H9 (cell line): ENCODE measurements around the gene STRIP1. TPM values are rescaled to one million over a fixed set of nuclear protein-coding genes. Genes with fewer than 3 reads are reported as not detected.

Experiments used
- DNase-seq: peaks from one replicate; pipeline ENCODE4 v3.0.0-alpha.2; 2017
- H2AFZ ChIP-seq: one replicate; pipeline ENCODE4 v1.6.1; 2013; ENCODE audit warnings: mild to moderate bottlenecking, low read length, control low read depth, moderate library complexity
- H2AK5ac ChIP-seq: 2 replicates; pipeline ENCODE4 v1.6.1; 2013; ENCODE audit warnings: low read length, control low read depth, mixed read lengths; ENCODE audit not compliant: insufficient read length
- H2BK120ac ChIP-seq: one replicate; pipeline ENCODE4 v1.6.1; 2013; ENCODE audit warnings: low read depth, mild to moderate bottlenecking, low read length, control low read depth, inconsistent platforms; ENCODE audit not compliant: poor library complexity, severe bottlenecking
- H2BK12ac ChIP-seq: 2 replicates; pipeline ENCODE4 v1.6.1; 2013; ENCODE audit warnings: low read length, control low read depth, mixed read lengths, low read depth; ENCODE audit not compliant: insufficient read length
- H2BK15ac ChIP-seq: 2 replicates; pipeline ENCODE4 v1.6.1; 2013; ENCODE audit warnings: low read depth, low read length, control low read depth
- H2BK20ac ChIP-seq: one replicate; pipeline ENCODE4 v1.6.1; 2013; ENCODE audit warnings: low read depth, mild to moderate bottlenecking, low read length, control low read depth, inconsistent platforms; ENCODE audit not compliant: poor library complexity, severe bottlenecking
- H2BK5ac ChIP-seq: 2 replicates; pipeline ENCODE4 v1.6.1; 2013; ENCODE audit warnings: low read length, control low read depth, mixed read lengths; ENCODE audit not compliant: insufficient read length
- H3K14ac ChIP-seq: 2 replicates; pipeline ENCODE4 v1.6.1; 2013; ENCODE audit warnings: low read length, control low read depth; ENCODE audit not compliant: insufficient read depth
- H3K18ac ChIP-seq: 2 replicates; pipeline ENCODE4 v1.6.1; 2013; ENCODE audit warnings: low read depth, mild to moderate bottlenecking, mixed read lengths, low read length, control low read depth; ENCODE audit not compliant: insufficient read length
- H3K23ac ChIP-seq: 2 replicates; pipeline ENCODE4 v1.6.1; 2013; ENCODE audit warnings: low read length, control low read depth, mixed read lengths, low read depth; ENCODE audit not compliant: insufficient read length
- H3K23me2 ChIP-seq: 2 replicates; pipeline ENCODE4 v1.6.1; 2013; ENCODE audit warnings: low read depth, mild to moderate bottlenecking, mixed read lengths, low read length, control low read depth; ENCODE audit not compliant: insufficient read length, poor library complexity, severe bottlenecking
- H3K27ac ChIP-seq: 2 replicates; pipeline ENCODE4 v1.5.1; 2013; ENCODE audit warnings: low read length, control low read depth, mixed read lengths, low read depth; ENCODE audit not compliant: insufficient read length
- H3K27me3 ChIP-seq: 2 replicates; pipeline ENCODE4 v1.6.1; 2013; ENCODE audit warnings: low read length, control low read depth, inconsistent platforms; ENCODE audit not compliant: insufficient read depth
- H3K4ac ChIP-seq: 2 replicates; pipeline ENCODE4 v1.6.1; 2013; ENCODE audit warnings: low read depth, mild to moderate bottlenecking, control low read depth, inconsistent platforms, low read length, moderate library complexity
- H3K4me1 ChIP-seq: 2 replicates; pipeline ENCODE4 v1.6.1; 2013; ENCODE audit warnings: low read length, control low read depth, inconsistent platforms; ENCODE audit not compliant: insufficient read depth
- H3K4me2 ChIP-seq: 2 replicates; pipeline ENCODE4 v1.6.1; 2013; ENCODE audit warnings: low read length, control low read depth, mixed read lengths; ENCODE audit not compliant: insufficient read length, insufficient read depth
- H3K56ac ChIP-seq: 2 replicates; pipeline ENCODE4 v1.6.1; 2013; ENCODE audit warnings: low read depth, mild to moderate bottlenecking, mixed read lengths, low read length, control low read depth; ENCODE audit not compliant: insufficient read length
- H3K79me1 ChIP-seq: 2 replicates; pipeline ENCODE4 v1.6.1; 2013; ENCODE audit warnings: low read depth, mild to moderate bottlenecking, moderate library complexity, low read length, control low read depth, inconsistent platforms; ENCODE audit not compliant: insufficient read depth, poor library complexity, severe bottlenecking
- H3K79me2 ChIP-seq: 2 replicates; pipeline ENCODE4 v1.6.1; 2013; ENCODE audit warnings: low read length, control low read depth, inconsistent platforms; ENCODE audit not compliant: insufficient read depth
- H3K9ac ChIP-seq: 2 replicates; pipeline ENCODE4 v1.6.1; 2013; ENCODE audit warnings: low read length, control low read depth, mixed read lengths; ENCODE audit not compliant: insufficient read length; ENCODE audit errors: extremely low read depth
- H3K9me3 ChIP-seq: one replicate; pipeline ENCODE4 v1.6.1; 2013; ENCODE audit warnings: low read depth, low read length, inconsistent platforms; ENCODE audit not compliant: control insufficient read depth
- H3T11ph ChIP-seq: one replicate; pipeline ENCODE4 v1.6.1; 2013; ENCODE audit warnings: mild to moderate bottlenecking, low read length, control low read depth, inconsistent platforms
- H4K20me1 ChIP-seq: one replicate; pipeline ENCODE4 v1.6.1; 2013; ENCODE audit not compliant: control insufficient read depth, insufficient read length, insufficient read depth
- H4K5ac ChIP-seq: 2 replicates; pipeline ENCODE4 v1.6.1; 2013; ENCODE audit warnings: low read depth, mild to moderate bottlenecking, mixed read lengths, low read length, control low read depth; ENCODE audit not compliant: insufficient read length
- H4K8ac ChIP-seq: replicated peaks from 2 replicates; pipeline ENCODE4 v1.6.1; 2013; ENCODE audit warnings: low read length, control low read depth, mixed read lengths, low read depth; ENCODE audit not compliant: insufficient read length
- H4K91ac ChIP-seq: 2 replicates; pipeline ENCODE4 v1.6.1; 2013; ENCODE audit warnings: low read depth, mild to moderate bottlenecking, moderate library complexity, mixed read lengths, low read length, control low read depth; ENCODE audit not compliant: insufficient read length
- H3K27ac Mint-ChIP-seq, 3 experiments: 2 replicates in 2 of 3; 3 replicates in 1 of 3; pipeline ENCODE4 v1.8.0; 2020 to 2021; ENCODE audit warnings: mixed read lengths in 3 of 3, mild to moderate bottlenecking in 1 of 3, moderate library complexity in 1 of 3
- H3K27me3 Mint-ChIP-seq: 2 replicates; pipeline ENCODE4 v1.8.0; 2021; ENCODE audit warnings: low read depth, mild to moderate bottlenecking, moderate library complexity, mixed read lengths
- H3K36me3 Mint-ChIP-seq, 3 experiments: 2 replicates in 2 of 3; 3 replicates in 1 of 3; pipeline ENCODE4 v1.8.0; 2020 to 2021; ENCODE audit warnings: low read depth in 3 of 3, mixed read lengths in 3 of 3; ENCODE audit not compliant: insufficient read depth in 1 of 3
- H3K4me1 Mint-ChIP-seq, 2 experiments: 2 replicates each; pipeline ENCODE4 v1.8.0; 2020; ENCODE audit warnings: mixed read lengths in 2 of 2
- H3K4me3 Mint-ChIP-seq, 2 experiments: 2 replicates in 1 of 2; 3 replicates in 1 of 2; pipeline ENCODE4 v1.8.0; 2020 to 2021; ENCODE audit warnings: mild to moderate bottlenecking in 2 of 2, mixed read lengths in 2 of 2, moderate library complexity in 1 of 2
- H3K9me3 Mint-ChIP-seq, 2 experiments: 2 replicates in 1 of 2; 3 replicates in 1 of 2; pipeline ENCODE4 v1.8.0; 2020; ENCODE audit warnings: mild to moderate bottlenecking in 2 of 2, mixed read lengths in 2 of 2, moderate library complexity in 1 of 2
- WGBS: extraction: QIAGEN DNeasy Blood & Tissue Kit; methylation state at CpG from one replicate; pipeline ENCODE4 v1.1.7; 2013; ENCODE audit warnings: missing lambda C conversion rate, low lambda C conversion rate, mixed read lengths; ENCODE audit not compliant: insufficient read length; ENCODE audit errors: extremely low coverage; 5-methylcytosine and 5-hydroxymethylcytosine counted together
- total RNA-seq: library from RNA; stranded (reverse); gene quantifications from 2 replicates; pipeline ENCODE4 v1.2.1, GENCODE V29; 2021
- TF ChIP-seq, protein P1 (sequence below): fragments of 200-600 bp; sonication (generic); conservative IDR thresholded peaks from 3 replicates; pipeline ENCODE4 v1.8.0; 2021; ENCODE audit warnings: antibody characterized with exemption, mild to moderate bottlenecking

The STRIP1 gene
- total RNA-seq, 1 experiment from 2014 or later, result 43.6 TPM

DNA sequence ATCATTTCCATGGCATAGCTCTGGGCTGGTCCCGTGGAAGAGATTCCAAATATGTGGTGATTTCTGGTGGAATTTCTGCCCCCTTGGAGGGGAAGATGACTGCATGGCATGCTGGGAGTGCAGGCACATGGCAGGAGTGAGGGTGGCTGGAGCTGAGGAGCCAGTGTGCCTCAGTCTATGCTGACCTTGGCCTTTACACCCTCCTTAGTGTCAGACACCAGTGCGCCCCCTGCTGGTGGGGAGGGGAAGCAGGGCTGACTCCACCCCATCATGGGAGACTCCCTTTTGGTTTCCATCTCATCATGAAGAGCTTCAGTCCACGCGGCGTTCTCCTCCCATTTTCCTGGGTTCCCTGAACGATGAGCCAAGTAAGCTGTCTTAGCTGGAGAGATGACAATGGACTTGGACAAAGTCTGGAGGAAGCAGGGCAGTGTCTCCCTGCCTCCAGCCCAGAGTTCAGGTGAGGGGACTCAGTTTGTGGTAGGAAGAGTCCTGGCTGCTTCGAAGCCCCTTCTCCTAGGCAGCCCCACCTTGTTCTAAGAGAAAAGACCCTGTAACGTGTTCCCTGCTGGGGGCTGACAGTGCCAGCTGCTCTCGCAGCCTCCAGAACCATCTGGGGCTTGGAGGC, 25.7 kb downstream of the STRIP1 start:
- Histone ChIP-seq H3K79me1 (no peaks in the 10 kb centered on the region), H4K91ac (no peak overlapping the region), H3K4me1 (no peaks in the 10 kb centered on the region), H3K23ac (no peak overlapping the region), H3K4ac (no peak overlapping the region), H4K5ac (no peak overlapping the region), H3K18ac (no peak overlapping the region), H3K9ac (no peak overlapping the region), H2BK12ac (no peak overlapping the region), H2BK15ac (no peak overlapping the region), H2BK120ac (no peak overlapping the region), H2AFZ (no peak overlapping the region), H4K20me1 (no peaks in the 10 kb centered on the region), H2BK5ac (no peak overlapping the region), H3K9me3 (no peaks in the 10 kb centered on the region), H3K27ac (no peak overlapping the region), H3K14ac (no peak overlapping the region), H3K4me2 (no peak overlapping the region), H3K56ac (no peak overlapping the region), H2BK20ac (no peak overlapping the region), H3T11ph (no peak overlapping the region), H3K27me3 (no peaks in the 10 kb centered on the region), H3K23me2 (no peaks in the 10 kb centered on the region), H4K8ac (no peak overlapping the region), H3K79me2 (no peaks in the 10 kb centered on the region), H2AK5ac (no peak overlapping the region)
- H3K4me1 Mint-ChIP-seq, result no peaks in the 10 kb centered on the region
- TF ChIP-seq, protein P1, sequence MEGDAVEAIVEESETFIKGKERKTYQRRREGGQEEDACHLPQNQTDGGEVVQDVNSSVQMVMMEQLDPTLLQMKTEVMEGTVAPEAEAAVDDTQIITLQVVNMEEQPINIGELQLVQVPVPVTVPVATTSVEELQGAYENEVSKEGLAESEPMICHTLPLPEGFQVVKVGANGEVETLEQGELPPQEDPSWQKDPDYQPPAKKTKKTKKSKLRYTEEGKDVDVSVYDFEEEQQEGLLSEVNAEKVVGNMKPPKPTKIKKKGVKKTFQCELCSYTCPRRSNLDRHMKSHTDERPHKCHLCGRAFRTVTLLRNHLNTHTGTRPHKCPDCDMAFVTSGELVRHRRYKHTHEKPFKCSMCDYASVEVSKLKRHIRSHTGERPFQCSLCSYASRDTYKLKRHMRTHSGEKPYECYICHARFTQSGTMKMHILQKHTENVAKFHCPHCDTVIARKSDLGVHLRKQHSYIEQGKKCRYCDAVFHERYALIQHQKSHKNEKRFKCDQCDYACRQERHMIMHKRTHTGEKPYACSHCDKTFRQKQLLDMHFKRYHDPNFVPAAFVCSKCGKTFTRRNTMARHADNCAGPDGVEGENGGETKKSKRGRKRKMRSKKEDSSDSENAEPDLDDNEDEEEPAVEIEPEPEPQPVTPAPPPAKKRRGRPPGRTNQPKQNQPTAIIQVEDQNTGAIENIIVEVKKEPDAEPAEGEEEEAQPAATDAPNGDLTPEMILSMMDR, result peak; percentile 91
- H3K9me3 Mint-ChIP-seq, result no peaks in the 10 kb centered on the region
- DNase-seq, result peak; percentile 77
- no peak overlapping the region for H3K27ac Mint-ChIP-seq
- no CpG with 5 or more reads among the region's 9 CpGs for WGBS
- peaks cover 27 to 51% (median 49%) of the 10 kb centered on the region in 3 experiments for H3K36me3 Mint-ChIP-seq
- peaks cover 16% of the 10 kb centered on the region for H3K27me3 Mint-ChIP-seq
- no peak overlapping the region for H3K4me3 Mint-ChIP-seq
